HG03064 (cell line): ENCODE data around the gene SHROOM3.

Experiments
- ATAC-seq: cut with Tn5 transposase; IDR thresholded peaks from one replicate; pipeline ENCODE4 v1.9.1; 2021; ENCODE audit warnings: low read depth; ENCODE audit not compliant: unreplicated experiment

SHROOM3 gene

GRCh38 chr4:76757418-76757939, 322.4 kb downstream of the SHROOM3 start:
- ATAC-seq, result no peak

DNA sequence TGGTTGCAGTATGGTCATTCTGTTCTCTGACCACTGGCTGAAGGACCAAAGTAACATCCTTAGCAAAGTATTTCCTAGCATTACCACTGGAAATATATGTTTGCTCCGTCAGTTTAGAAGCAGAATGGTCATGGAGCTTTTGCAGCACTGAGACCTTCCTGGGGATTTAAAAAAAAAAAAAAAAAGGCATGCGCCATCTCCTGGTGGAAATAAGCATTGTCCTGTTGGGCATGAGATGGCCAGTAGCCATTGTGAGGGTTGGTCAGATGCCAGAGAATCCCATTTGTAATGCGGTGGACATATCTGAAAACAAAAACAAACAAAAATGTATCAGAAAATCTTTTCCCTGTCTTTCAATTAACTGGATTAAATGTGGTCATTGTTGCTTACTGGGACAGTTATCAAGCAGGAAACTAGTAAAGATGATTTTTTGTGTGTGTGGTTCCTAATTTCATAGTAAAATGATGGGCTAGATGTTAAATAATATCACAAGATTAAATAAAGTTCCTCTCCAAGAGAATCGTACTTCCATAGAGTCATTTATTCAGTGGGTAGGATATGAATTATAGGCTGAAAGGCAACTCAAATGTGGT, 323.4 kb downstream of the SHROOM3 start:
- ATAC-seq, result no peak

- no peak for ATAC-seq
These were observed 324.0 kb downstream of the SHROOM3 start for GRCh38 chr4:76758996-76759395.

DNA sequence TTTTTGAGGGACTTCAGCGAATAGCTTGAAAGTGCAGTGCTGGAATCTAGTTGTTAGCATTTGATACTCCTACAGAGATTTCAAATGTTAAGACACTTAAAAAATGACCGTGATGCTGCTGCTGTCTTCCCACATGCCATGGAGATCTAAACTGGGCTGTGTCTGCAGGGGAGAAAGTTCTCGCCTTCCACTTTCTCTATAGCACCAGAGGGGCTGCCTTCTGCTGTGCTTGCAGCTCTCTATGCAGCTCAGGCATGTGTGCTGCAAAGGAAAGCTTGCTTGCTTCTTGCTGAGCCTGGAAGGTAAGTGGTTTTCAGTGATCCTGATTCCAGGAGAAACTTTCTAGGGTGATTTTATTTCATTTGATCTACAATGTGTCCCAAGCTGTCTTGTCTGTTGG, 325.2 kb downstream of the SHROOM3 start:
- no peak for ATAC-seq

- no peak for ATAC-seq
These were observed 327.4 kb downstream of the SHROOM3 start for GRCh38 chr4:76762137-76763130.

GRCh38 chr4:76764251-76764650, 329.2 kb downstream of the SHROOM3 start:
- no peak for ATAC-seq

DNA sequence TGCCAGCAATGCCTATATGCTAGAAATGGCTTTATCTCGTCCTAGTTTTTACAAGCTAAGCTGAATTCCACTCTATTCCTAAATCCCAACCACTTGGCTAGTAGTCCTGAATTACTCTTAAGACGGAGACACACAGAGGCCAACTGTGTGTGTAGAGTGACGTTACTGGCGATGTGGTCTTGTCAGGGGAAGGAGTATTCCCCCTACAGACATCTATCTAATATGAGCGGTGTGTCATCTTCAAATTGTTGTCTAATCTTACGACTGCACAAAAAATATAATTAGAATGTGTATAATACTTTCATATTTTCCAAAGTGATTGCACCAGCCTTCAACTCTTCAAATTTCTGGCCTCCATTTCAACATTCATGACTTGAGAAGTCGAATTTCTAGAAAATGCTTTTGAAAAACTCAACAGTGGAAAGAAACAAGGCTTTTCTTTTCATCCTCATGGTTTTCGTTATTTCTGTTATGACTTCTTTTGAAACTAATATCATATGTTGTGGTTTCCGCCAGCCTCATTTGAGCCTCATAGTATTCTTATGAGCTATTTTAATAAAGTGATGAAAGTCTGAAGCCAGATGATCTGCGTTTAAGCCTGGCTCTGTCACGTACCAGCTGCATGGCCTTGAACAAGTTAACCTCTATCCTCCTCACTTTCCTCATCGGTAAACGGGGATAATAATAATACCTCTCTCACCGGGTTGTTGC, 330.6 kb downstream of the SHROOM3 start:
- no peak for ATAC-seq

- ATAC-seq, result no peak
These were observed 333.0 kb downstream of the SHROOM3 start for GRCh38 chr4:76767983-76768382.

GRCh38 chr4:76772498-76773106, 337.6 kb downstream of the SHROOM3 start:
- ATAC-seq, result no peak

DNA sequence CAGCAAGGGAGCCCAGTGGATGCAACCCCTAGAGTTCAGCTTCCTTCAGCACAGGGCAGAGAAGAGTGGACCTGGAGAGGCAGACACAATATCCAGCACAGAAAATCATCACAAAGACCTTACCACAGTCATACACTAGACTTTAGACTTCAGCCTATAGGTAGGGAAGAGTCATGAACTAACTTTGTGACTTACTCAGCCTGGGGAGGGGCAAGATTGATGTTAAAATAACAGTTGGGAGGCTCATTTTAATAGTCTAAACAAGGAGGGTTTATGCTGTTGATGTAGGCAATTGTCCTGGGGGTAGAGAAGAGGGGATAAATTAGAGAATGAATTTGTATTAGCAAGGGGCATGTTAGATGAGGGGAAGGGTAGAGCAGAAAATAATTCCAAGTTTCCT, 338.7 kb downstream of the SHROOM3 start:
- ATAC-seq, result no peak

DNA sequence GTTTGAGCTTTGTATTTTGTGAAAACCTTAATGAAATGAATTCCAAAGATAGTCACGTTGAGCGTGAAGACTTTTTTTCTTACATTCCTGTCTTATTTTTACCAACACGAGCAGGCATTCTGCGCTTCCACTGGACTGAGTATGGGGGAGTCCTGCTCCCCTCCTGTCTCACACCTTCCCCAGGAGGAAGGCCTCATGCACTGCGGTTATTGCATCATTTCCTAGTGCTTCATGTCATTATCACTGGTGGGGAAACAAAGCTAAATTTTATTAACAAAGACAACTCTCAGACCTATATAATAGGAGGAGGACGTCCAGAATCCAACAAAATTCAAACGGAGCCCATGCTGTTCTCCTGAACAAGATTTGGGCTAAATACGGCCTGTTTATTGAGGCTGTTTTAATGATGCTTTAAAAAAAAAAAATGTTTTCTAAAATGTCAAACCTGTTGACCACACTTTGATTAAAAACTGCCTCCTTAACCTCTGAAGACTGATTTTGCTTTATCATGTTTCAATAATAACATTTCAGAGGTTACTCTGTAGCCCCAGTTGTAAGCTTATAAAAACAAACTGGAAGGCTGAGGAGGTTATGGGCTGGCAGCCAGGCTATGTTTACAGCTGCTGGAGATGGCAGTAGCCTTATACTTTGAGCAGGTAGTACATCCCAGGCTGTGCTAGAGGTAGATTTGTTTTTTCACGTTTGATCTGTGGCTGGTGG, 344.9 kb downstream of the SHROOM3 start:
- no peak for ATAC-seq

GRCh38 chr4:76780781-76781697, 346.0 kb downstream of the SHROOM3 start:
- no peak for ATAC-seq

GRCh38 chr4:76781698-76782595, 346.9 kb downstream of the SHROOM3 start:
- ATAC-seq, result no peak

DNA sequence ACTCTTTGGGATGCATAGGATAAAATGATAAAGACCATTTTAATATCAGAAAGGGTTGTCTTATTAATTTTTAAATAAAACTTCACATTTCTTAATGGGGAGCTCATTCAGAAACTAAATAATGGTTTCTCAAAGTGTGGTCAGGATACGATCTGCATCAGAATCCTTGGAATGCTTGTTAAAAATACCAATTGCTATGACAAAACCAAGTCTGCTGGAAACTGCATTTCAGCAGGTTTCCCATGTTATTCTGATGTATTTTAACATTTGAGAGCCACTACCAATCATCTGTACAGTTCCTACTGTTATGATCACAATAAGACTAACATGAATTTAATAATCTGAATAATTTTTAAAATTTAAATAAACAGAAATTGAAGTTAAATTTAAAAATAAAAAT, 347.8 kb downstream of the SHROOM3 start:
- no peak for ATAC-seq

- ATAC-seq, result no peak
These were observed 348.8 kb downstream of the SHROOM3 start for GRCh38 chr4:76783836-76784235.

DNA sequence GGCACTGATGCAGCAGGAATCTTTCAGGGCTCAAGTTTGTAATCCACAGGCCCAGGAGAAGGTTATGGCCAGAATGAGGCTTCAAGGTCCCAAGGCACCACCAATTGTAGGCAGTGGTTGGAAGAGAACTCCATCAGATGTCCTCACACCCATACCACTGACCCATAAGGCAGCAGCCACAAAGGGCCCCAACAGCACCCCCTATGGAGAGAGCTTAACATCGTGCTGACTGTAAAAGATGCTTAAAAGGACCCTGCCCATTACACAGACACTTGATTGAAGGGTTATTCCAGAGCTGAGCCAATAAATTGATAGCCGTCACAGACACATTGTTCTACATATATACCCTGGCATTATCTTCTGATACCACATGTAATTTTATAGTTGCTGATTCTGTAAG, 349.2 kb downstream of the SHROOM3 start:
- no peak for ATAC-seq

DNA sequence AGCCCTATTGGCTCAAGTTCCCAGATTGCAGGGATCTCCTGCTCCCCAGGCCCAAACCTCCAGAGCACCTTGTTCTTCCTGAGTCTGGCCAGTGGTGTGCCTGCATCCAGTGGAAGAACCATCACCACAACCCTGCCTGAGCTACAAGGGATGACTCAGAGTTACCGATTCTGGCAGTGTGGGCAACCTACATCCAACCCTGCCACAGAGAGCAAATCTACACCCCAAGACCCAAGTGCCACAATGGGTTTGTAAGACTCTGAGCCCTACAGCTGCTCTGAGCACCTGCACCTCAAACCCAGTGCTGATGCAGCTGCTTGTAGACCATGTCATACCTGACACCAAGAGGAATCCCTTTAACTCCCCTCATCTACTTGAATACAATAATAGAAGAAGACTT, 352.9 kb downstream of the SHROOM3 start:
- no peak for ATAC-seq

DNA sequence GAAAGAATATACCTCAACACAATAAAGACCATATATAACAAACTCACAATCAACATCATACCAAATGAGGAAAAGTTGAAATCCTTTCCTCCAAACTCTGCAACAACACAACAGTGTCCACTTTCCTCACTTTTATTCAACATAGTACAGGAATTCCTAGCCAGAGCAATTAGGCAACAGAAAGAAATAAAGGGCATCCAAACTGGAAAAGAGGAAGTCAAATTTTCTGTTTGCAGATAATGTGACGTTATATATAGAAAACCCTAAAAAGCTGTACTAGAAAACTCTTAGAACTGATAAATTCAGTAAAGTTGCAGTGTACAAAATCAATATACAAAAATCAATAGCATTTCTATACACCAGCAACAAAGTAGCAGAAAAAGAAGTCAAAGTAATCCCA, 355.3 kb downstream of the SHROOM3 start:
- ATAC-seq, result no peak
